HG02852 (cell line): ENCODE measurements around the gene FTCD.
"Not testable (repeated sequence)": the region's sequence is repeated elsewhere in the genome, so short reads cannot be mapped to it uniquely, and the experiment has no call there.

ENCODE experiments used
- ATAC-seq: cut with Tn5 transposase; IDR thresholded peaks from one replicate; pipeline ENCODE4 v1.9.1; 2021; ENCODE audit warnings: mild to moderate bottlenecking, moderate library complexity; ENCODE audit not compliant: unreplicated experiment

The FTCD gene

GRCh38 chr21:46140352-46141003 lies 14.9 kb downstream of the FTCD start:
- not testable (repeated sequence) for ATAC-seq

DNA sequence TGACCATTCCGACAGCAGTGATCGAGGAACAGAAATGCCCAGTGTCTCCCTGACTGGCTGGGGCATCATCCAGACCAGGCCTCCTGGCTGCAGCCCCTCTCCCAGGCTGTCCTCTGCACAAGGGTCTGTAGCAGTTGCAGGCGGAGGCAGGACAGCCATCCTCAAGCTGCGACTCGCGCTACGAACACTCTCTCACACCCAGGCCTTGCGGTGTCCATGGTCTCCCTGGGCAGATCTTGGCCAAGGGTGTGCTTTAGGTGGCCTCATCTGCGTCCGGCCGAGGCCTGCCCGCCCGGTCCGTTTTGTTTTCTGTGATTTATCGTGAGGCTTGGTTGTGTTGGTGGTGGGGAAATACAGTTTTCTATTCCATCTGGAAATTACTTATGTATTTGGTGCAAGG lies 15.7 kb downstream of the FTCD start:
- no peak for ATAC-seq

GRCh38 chr21:46138383-46138970 lies 16.9 kb downstream of the FTCD start:
- no peak for ATAC-seq

DNA sequence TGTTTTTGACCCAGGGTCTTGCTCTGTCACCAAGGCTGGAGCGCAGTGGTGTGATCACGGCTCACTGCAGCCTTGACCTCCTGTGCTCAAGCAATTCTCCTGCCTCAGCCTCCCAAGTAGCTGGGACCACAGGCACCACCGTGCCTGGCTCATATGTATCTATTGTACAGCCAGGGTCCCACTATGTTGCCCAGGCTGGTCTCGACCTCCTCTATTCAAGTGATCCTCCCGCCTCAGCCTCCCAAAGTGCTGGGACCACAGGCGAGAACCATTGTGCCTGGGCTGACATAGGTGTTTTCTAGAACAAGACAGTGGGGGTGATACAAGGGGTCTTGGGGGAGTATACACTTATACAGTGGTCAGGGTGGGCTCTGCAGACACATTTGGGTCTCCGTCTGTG lies 17.5 kb downstream of the FTCD start:
- ATAC-seq, result no peak

- ATAC-seq, result no peak
Measured at GRCh38 chr21:46136739-46137349, 18.5 kb downstream of the FTCD start.

DNA sequence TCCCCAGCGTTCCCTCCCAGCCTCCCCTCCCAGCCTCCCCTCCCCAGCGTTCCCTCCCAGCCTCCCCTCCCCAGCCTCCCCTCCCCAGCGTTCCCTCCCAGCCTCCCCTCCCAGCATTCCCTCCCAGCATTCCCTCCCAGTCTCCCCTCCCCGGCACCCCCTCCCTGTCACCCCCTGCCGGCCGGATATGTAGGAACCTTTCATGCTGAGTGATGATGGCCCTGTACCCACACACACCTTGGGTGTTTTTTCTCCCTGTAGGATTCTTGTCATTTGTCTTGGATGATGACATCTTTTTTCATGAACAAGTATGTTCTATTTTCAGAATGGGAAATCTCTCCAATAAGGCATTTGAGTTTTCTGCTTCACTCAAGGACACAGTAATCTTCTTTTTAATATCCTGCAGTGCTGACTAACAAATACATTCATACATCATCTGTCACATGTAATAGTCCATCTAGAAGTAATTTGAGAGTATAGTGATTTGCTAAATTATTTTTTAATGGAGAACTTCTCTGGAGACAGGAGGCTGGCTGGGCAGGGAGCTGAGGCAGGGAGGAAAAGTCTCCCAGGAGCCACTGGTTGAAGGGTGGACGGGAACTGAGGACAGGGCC lies 19.5 kb downstream of the FTCD start:
- no peak for ATAC-seq

DNA sequence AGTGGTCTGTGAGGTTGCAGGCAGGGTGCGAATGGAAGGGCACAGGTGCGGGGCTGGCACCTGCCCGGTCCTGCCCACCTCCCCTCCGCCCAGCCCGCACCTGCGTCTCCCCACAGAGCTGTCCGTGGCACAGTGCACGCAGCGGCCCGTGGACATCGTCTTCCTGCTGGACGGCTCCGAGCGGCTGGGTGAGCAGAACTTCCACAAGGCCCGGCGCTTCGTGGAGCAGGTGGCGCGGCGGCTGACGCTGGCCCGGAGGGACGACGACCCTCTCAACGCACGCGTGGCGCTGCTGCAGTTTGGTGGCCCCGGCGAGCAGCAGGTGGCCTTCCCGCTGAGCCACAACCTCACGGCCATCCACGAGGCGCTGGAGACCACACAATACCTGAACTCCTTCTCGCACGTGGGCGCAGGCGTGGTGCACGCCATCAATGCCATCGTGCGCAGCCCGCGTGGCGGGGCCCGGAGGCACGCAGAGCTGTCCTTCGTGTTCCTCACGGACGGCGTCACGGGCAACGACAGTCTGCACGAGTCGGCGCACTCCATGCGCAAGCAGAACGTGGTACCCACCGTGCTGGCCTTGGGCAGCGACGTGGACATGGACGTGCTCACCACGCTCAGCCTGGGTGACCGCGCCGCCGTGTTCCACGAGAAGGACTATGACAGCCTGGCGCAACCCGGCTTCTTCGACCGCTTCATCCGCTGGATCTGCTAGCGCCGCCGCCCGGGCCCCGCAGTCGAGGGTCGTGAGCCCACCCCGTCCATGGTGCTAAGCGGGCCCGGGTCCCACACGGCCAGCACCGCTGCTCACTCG lies 23.3 kb downstream of the FTCD start:
- no peak for ATAC-seq

- no peak for ATAC-seq
Measured at GRCh38 chr21:46131588-46131837, 23.9 kb downstream of the FTCD start.

DNA sequence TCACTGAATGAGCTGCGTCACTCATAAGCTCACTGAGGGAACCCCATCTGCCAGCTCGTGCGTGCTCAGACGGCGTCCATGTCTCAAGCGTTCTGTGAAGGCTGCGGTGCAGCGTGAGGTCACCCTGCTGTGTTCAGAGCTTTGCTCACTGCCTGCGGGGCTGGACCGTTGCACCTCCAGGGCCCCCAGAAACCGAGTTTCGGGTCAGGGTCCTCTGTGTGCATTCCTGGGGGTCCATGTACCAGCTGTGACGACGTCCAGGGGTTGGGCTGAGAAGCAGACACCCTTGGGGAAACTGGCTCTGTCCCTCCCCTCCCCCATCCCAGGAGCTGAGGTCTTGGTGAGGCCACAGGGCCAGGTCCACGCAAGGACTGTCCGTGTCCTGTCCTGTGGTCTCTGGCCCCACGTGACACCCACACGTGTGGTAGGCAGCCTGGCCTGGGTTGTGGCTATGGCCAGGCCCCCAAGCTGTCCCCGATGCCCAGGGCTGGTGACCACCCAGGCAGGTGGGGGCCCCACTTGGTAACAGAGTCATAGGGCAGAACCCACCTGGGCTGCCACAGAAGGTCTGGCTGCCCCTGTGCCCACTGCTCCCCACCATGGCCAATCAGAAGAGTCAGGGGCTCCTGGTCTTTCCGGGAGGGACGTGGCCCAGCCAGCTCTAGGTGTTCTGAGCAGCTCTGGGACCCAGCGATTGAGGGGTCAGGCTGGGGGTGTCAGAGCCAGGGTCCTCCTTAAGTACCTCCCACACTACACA lies 24.4 kb downstream of the FTCD start:
- no peak for ATAC-seq

DNA sequence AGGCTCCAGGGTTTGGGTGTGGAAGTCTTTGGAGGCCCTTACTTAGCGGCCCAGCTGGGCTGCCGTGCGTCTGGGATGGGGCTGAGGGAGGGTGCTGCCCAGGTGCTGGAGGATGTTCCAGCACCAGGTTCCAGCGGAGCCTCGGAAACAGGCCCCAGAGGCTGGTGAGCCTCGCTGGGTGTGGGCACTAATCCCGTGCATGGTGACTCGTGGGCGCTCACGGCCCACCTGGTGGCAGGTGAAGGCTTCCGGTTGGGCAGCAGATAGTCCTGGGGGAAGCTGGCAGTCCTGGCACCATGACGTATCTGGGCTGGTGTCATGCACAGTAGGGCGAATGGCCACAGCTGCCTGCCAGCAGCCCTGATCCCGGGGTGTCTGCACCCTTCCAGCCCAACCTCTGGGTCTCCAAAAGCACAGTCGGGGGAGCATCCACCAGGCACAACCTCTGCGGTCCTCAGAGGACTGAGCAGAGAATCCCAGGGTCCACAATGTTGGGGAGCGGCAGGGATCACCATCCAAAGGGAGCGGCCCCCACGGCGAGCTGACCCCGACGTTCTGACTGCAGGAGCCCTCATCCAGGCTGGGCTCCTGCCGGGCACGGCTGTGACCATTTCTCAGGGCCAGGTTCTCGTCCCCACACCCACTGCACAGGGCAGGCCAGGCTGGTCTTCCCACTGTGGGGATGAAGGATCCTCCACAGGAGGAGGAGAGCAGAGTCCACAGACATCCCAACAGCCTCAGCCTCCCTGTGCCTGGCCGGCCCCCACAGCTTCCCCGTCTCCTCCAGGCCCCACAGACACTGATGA lies 25.3 kb downstream of the FTCD start:
- no peak for ATAC-seq

GRCh38 chr21:46128933-46129571 lies 26.3 kb downstream of the FTCD start:
- ATAC-seq, result no peak

- no peak for ATAC-seq
Measured at GRCh38 chr21:46128106-46128932, 27.1 kb downstream of the FTCD start.

GRCh38 chr21:46127239-46128105 lies 27.9 kb downstream of the FTCD start:
- ATAC-seq, result no peak

DNA sequence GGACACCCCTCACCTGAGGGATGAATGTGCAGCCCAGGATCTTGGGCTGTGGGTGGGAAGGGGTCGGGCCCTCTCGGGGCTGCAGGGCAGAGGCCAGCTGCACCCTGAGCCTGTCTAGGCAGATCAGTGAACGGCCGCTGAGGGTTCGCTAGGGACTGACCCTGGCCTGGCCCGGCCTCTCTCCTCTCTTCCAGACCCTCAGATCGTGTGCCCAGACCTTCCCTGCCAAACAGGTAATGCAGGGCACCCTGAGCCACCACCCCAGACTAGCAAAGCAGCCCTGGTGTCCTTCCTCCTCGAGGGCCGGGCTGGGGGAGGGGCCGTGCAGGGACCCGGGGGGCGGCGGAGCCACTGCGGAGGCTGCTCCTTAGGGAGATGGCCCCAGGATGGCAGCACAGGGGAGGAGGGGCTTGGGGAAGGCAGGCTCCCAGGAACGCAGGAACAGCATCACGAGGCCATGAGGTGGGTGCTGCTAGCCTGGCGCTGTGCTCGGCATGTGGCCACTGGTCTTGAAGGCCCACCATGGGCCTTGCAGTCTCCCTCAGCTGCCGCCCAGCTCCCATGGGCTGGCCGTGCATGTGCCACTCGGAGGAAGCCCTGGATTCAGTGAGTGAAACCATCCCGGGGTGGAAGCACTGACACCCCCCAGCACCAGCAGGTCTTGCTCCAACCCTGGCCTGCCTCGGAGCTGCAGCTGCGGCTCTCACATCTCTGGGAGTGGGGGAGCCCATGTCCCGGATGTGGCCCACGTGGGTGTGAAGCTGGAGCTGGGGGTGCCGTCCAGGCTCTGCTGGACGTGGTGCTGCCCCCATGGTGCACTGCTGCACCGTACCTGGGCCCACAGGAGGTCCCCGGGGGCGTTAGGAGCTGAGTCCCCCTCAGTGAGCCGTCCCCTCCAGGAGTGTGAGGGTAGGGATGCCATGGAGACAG lies 28.8 kb downstream of the FTCD start:
- no peak for ATAC-seq

DNA sequence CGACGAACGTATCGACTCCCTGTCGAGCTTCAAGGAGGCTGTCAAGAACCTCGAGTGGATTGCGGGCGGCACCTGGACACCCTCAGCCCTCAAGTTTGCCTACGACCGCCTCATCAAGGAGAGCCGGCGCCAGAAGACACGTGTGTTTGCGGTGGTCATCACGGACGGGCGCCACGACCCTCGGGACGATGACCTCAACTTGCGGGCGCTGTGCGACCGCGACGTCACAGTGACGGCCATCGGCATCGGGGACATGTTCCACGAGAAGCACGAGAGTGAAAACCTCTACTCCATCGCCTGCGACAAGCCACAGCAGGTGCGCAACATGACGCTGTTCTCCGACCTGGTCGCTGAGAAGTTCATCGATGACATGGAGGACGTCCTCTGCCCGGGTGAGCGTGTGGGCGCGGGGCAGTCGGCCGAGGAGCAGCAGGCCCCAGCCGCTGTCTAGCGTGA lies 29.5 kb downstream of the FTCD start:
- ATAC-seq, result no peak
